ENCODE results near the gene PNPLA2. TPM values are rescaled to one million over a fixed set of nuclear protein-coding genes. Genes with fewer than 3 reads are reported as not detected.
A peak's percentile ranks its signal among the peaks of the same experiment; 100 is the strongest.

The PNPLA2 gene
- total RNA-seq, 1 experiment from 2014 or later, result 66.5 TPM

DNA sequence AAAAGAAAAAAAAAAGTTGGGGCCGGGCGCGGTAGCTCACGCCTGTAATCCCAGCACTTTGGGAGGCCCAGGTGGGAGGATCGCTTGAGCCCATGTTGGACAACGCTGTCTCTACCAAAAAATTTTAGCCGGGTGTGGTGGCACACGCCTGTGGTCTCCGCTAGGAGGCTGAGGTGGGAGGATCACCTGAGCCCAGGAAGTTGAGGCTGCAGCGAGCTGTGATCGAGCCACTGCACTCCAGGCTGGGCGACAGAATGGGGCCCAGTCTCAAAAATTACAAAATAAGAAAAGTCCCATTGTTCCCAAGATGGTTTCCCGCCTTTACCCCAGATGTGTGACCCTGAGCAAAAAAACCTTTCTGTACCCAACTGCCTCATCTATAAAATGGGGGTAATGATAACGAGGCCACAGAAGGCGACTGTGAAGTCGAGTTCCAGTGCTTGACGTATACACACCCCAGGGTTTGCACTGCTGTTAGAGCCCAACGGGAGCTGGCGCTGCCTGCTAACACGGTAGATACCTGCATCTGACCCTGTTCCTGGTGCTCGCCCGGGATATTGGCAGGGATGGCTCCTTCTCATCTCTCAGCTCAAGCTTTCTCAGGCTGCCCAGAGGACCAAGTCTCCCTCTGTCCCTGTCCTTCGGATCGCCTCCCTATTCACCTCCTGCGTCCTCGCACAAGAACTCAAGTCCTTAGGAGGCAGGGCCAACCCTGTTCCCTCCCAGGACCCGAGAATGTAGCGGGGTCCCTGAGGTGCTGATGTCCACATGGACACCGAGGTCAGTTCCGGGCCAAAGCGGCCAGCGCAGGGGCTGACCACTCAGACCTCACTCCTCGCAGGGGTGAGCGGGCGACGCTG, 10.1 kb upstream of the PNPLA2 start:
- TF ChIP-seq ZNF138 (CRISPR knock-in tag; conservative IDR thresholded peaks at IDR 0.05) (no peak), TP53 (CRISPR knock-in tag; IDR thresholded peaks at IDR 0.05) (no peak), ATF1 (CRISPR knock-in tag; IDR thresholded peaks at IDR 0.05) (0 out of 2 replicates have a peak, but pooled peaks have one; percentile 24), SMAD3 (CRISPR knock-in tag; IDR thresholded peaks at IDR 0.05; ENCODE audit: borderline replicate concordance) (peak; percentile 84; the same call in 1 of the 2 replicates), ZNF671 (CRISPR knock-in tag; IDR thresholded peaks at IDR 0.05) (no peak), PRRX2 (CRISPR knock-in tag; IDR thresholded peaks at IDR 0.05) (no peak)
- TF ChIP-seq, protein P1, sequence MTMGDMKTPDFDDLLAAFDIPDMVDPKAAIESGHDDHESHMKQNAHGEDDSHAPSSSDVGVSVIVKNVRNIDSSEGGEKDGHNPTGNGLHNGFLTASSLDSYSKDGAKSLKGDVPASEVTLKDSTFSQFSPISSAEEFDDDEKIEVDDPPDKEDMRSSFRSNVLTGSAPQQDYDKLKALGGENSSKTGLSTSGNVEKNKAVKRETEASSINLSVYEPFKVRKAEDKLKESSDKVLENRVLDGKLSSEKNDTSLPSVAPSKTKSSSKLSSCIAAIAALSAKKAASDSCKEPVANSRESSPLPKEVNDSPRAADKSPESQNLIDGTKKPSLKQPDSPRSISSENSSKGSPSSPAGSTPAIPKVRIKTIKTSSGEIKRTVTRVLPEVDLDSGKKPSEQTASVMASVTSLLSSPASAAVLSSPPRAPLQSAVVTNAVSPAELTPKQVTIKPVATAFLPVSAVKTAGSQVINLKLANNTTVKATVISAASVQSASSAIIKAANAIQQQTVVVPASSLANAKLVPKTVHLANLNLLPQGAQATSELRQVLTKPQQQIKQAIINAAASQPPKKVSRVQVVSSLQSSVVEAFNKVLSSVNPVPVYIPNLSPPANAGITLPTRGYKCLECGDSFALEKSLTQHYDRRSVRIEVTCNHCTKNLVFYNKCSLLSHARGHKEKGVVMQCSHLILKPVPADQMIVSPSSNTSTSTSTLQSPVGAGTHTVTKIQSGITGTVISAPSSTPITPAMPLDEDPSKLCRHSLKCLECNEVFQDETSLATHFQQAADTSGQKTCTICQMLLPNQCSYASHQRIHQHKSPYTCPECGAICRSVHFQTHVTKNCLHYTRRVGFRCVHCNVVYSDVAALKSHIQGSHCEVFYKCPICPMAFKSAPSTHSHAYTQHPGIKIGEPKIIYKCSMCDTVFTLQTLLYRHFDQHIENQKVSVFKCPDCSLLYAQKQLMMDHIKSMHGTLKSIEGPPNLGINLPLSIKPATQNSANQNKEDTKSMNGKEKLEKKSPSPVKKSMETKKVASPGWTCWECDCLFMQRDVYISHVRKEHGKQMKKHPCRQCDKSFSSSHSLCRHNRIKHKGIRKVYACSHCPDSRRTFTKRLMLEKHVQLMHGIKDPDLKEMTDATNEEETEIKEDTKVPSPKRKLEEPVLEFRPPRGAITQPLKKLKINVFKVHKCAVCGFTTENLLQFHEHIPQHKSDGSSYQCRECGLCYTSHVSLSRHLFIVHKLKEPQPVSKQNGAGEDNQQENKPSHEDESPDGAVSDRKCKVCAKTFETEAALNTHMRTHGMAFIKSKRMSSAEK (CRISPR knock-in tag; IDR thresholded peaks at IDR 0.05; ENCODE audit: borderline replicate concordance), result no peak
- TF ChIP-seq, protein P2, sequence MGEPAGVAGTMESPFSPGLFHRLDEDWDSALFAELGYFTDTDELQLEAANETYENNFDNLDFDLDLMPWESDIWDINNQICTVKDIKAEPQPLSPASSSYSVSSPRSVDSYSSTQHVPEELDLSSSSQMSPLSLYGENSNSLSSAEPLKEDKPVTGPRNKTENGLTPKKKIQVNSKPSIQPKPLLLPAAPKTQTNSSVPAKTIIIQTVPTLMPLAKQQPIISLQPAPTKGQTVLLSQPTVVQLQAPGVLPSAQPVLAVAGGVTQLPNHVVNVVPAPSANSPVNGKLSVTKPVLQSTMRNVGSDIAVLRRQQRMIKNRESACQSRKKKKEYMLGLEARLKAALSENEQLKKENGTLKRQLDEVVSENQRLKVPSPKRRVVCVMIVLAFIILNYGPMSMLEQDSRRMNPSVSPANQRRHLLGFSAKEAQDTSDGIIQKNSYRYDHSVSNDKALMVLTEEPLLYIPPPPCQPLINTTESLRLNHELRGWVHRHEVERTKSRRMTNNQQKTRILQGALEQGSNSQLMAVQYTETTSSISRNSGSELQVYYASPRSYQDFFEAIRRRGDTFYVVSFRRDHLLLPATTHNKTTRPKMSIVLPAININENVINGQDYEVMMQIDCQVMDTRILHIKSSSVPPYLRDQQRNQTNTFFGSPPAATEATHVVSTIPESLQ (CRISPR knock-in tag; IDR thresholded peaks at IDR 0.05), result no peak
- peaks cover 28% of the 10 kb centered on the region for H3K36me3 Mint-ChIP-seq
- peak overlapping the region; percentile 92 for H3K4me3 Mint-ChIP-seq
- peaks cover 43% of the 10 kb centered on the region for H3K4me1 Mint-ChIP-seq
- ATAC-seq (no peak), DNase-seq (ENCODE audit: low spot score) (no peak)
- peak overlapping the region; percentile 93 for H3K27ac Mint-ChIP-seq
- CTCF ChIA-PET, result interaction anchor here (0.8 to 2.2 kb wide), 6 partner anchors 11 to 254 kb away, joined by 3 to 13 read pairs (median 5); no protein-coding TSS in a partner anchor
- POLR2A ChIA-PET, result interaction anchor here (1.1 to 2.0 kb wide), 6 partner anchors 11 to 24 kb away, joined by 3 to 18 read pairs (median 4); partner anchors contain the start of genes CD151, CRACR2B and PNPLA2
- H3K27me3 Mint-ChIP-seq (ENCODE audit: low read depth), result no peaks in the 10 kb centered on the region
- no peaks in the 10 kb centered on the region for H3K9me3 Mint-ChIP-seq

DNA sequence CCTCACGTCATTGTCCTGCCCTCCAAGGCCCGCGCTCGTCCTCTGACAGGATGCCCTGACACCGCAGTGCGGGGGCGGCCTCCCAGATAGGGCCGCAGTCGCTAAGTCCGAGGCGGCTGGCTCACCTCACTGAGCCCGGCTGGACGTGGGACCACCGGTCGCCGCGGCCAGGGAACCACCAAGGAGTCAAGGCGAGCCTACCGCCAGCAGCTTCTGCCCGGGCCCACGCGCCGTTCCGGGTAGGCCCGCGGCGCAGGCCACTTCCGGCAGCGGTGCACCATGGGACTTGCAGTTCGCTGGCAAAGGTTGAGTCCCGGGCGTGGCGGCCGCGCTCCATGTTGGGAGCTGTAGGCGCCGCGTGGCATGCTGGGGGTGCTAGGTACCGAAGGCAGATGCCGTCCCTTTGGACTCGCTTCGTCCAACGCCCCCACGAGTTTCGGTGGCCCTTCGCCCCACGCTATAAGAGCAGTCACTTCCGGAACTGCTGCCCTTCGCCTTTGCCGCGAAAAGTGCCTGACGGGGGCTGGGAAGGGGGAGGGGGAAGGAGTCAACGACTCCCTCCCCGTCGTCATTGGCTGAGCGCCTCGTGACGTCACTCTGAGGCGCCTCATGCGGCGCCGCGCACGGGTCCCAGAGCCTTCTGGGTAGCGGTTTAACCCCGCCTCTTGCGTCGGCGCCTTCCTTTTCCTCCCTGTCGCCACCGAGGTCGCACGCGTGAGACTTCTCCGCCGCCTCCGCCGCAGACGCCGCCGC, 9.3 kb upstream of the PNPLA2 start, which contains the start of gene RPLP2:
Gene RPLP2, plus strand, starts transcription at position 681 of the 753 bp plus-strand sequence. CDS start 268 bp downstream, outside the sequence.
- H3K36me3 Mint-ChIP-seq, result peaks cover 28% of the 10 kb centered on the region
- ChIA-PET POLR2A (interaction anchor here (0.6 to 2.0 kb wide), 7 partner anchors 10 to 26 kb away, joined by 3 to 18 read pairs (median 4); partner anchors contain the start of genes CD151, CRACR2B and PNPLA2), CTCF (interaction anchor here (0.8 to 2.2 kb wide), 6 partner anchors 11 to 255 kb away, joined by 3 to 13 read pairs (median 5); no protein-coding TSS in a partner anchor)
- H3K27me3 Mint-ChIP-seq (ENCODE audit: low read depth), result no peaks in the 10 kb centered on the region
- peak; percentile 97 for DNase-seq (ENCODE audit: low spot score)
- peak; percentile 66 for ATAC-seq
- peak within 1 kb of the TSS; percentile 92 for H3K4me3 Mint-ChIP-seq
- peaks cover 40% of the 10 kb centered on the region for H3K4me1 Mint-ChIP-seq
- H3K9me3 Mint-ChIP-seq, result no peaks in the 10 kb centered on the region
- peak within 1 kb of the TSS; percentile 97 for H3K27ac Mint-ChIP-seq
- TF ChIP-seq, protein P3, sequence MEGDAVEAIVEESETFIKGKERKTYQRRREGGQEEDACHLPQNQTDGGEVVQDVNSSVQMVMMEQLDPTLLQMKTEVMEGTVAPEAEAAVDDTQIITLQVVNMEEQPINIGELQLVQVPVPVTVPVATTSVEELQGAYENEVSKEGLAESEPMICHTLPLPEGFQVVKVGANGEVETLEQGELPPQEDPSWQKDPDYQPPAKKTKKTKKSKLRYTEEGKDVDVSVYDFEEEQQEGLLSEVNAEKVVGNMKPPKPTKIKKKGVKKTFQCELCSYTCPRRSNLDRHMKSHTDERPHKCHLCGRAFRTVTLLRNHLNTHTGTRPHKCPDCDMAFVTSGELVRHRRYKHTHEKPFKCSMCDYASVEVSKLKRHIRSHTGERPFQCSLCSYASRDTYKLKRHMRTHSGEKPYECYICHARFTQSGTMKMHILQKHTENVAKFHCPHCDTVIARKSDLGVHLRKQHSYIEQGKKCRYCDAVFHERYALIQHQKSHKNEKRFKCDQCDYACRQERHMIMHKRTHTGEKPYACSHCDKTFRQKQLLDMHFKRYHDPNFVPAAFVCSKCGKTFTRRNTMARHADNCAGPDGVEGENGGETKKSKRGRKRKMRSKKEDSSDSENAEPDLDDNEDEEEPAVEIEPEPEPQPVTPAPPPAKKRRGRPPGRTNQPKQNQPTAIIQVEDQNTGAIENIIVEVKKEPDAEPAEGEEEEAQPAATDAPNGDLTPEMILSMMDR (IDR thresholded peaks at IDR 0.05), result no peak
- TF ChIP-seq NR1H2 (CRISPR knock-in tag; IDR thresholded peaks at IDR 0.05) (no peak), ELF4 (CRISPR knock-in tag; IDR thresholded peaks at IDR 0.05; ENCODE audit: low read depth) (no peak), GTF2I (CRISPR knock-in tag; conservative IDR thresholded peaks at IDR 0.05) (no peak), CREM (CRISPR knock-in tag; IDR thresholded peaks at IDR 0.05) (peak; percentile 91), MYBL2 (CRISPR knock-in tag; IDR thresholded peaks at IDR 0.05) (peak; percentile 87), NR2C2 (CRISPR knock-in tag; IDR thresholded peaks at IDR 0.05) (0 out of 2 replicates have a peak, but pooled peaks have one; percentile 55)
- TF ChIP-seq, protein P4, sequence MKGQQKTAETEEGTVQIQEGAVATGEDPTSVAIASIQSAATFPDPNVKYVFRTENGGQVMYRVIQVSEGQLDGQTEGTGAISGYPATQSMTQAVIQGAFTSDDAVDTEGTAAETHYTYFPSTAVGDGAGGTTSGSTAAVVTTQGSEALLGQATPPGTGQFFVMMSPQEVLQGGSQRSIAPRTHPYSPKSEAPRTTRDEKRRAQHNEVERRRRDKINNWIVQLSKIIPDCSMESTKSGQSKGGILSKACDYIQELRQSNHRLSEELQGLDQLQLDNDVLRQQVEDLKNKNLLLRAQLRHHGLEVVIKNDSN (CRISPR knock-in tag; IDR thresholded peaks at IDR 0.05), result 0 out of 2 replicates have a peak, but pooled peaks have one; percentile 16
- TF ChIP-seq, protein P5, sequence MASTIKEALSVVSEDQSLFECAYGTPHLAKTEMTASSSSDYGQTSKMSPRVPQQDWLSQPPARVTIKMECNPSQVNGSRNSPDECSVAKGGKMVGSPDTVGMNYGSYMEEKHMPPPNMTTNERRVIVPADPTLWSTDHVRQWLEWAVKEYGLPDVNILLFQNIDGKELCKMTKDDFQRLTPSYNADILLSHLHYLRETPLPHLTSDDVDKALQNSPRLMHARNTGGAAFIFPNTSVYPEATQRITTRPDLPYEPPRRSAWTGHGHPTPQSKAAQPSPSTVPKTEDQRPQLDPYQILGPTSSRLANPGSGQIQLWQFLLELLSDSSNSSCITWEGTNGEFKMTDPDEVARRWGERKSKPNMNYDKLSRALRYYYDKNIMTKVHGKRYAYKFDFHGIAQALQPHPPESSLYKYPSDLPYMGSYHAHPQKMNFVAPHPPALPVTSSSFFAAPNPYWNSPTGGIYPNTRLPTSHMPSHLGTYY (CRISPR knock-in tag; IDR thresholded peaks at IDR 0.05), result no peak
- TF ChIP-seq, protein P6, sequence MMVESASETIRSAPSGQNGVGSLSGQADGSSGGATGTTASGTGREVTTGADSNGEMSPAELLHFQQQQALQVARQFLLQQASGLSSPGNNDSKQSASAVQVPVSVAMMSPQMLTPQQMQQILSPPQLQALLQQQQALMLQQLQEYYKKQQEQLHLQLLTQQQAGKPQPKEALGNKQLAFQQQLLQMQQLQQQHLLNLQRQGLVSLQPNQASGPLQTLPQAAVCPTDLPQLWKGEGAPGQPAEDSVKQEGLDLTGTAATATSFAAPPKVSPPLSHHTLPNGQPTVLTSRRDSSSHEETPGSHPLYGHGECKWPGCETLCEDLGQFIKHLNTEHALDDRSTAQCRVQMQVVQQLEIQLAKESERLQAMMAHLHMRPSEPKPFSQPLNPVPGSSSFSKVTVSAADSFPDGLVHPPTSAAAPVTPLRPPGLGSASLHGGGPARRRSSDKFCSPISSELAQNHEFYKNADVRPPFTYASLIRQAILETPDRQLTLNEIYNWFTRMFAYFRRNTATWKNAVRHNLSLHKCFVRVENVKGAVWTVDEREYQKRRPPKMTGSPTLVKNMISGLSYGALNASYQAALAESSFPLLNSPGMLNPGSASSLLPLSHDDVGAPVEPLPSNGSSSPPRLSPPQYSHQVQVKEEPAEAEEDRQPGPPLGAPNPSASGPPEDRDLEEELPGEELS (CRISPR knock-in tag; IDR thresholded peaks at IDR 0.05), result peak; percentile 51; the same call in 1 of the 2 replicates
